CD14-positive monocyte (primary cell): ENCODE data around the gene OR52K2. TPM values are rescaled to one million over a fixed set of nuclear protein-coding genes. Genes with fewer than 3 reads are reported as not detected.
A peak's percentile ranks its signal among the peaks of the same experiment; 100 is the strongest.

Source experiments
- DNase-seq, 3 donors: peaks; one replicate each; pipeline ENCODE4 v3.0.0-alpha.2; 2011 to 2022
- H2AFZ ChIP-seq: 2 replicates; pipeline ENCODE4 v1.6.0; 2012; ENCODE audit warnings: mild to moderate bottlenecking, low read depth, low read length, inconsistent platforms; ENCODE audit not compliant: insufficient read depth, poor library complexity, severe bottlenecking
- H3K27ac ChIP-seq, 2 donors: 1 replicate in 1 of 2; 2 replicates in 1 of 2; pipeline ENCODE4 v1.5.1; 2012 to 2013; ENCODE audit warnings: low read length in 2 of 2, control low read depth in 1 of 2, inconsistent platforms in 1 of 2, low read depth in 1 of 2, mild to moderate bottlenecking in 1 of 2
- H3K27me3 ChIP-seq, 2 donors: one replicate each; pipeline versions ENCODE4 v1.6.0 to v1.6.1; 2011 to 2013; ENCODE audit warnings: low read length in 2 of 2; ENCODE audit not compliant: control insufficient read depth in 2 of 2, insufficient read depth in 2 of 2
- H3K36me3 ChIP-seq, 2 donors: replicated peaks in 1 of 2; 1 replicate in 1 of 2; 2 replicates in 1 of 2; pipeline versions ENCODE4 v1.5.1 to v1.6.1; 2012 to 2013; ENCODE audit warnings: low read length in 2 of 2, control low read depth in 1 of 2, inconsistent platforms in 1 of 2, mild to moderate bottlenecking in 1 of 2; ENCODE audit not compliant: insufficient read depth in 2 of 2, control insufficient read depth in 1 of 2
- H3K4me1 ChIP-seq, 2 donors: 1 replicate in 1 of 2; 2 replicates in 1 of 2; pipeline versions ENCODE4 v1.5.1 to v1.6.1; 2012 to 2013; ENCODE audit warnings: low read length in 2 of 2, control low read depth in 1 of 2, inconsistent platforms in 1 of 2, mild to moderate bottlenecking in 1 of 2, moderate library complexity in 1 of 2; ENCODE audit not compliant: insufficient read depth in 2 of 2, control insufficient read depth in 1 of 2
- H3K4me2 ChIP-seq: replicated peaks from 2 replicates; pipeline ENCODE3; 2012; ENCODE audit warnings: low read length, moderate library complexity, mild to moderate bottlenecking; ENCODE audit not compliant: poor library complexity, severe bottlenecking; ENCODE audit errors: extremely low read depth
- H3K4me3 ChIP-seq, 3 experiments: fragments of 200-600 bp in 1 of 3; sonication (generic) in 1 of 3; replicated peaks in 1 of 3; 1 replicate in 2 of 3; 2 replicates in 1 of 3; pipeline ENCODE4 v1.5.1; 2011 to 2013; ENCODE audit warnings: low read length in 3 of 3, mild to moderate bottlenecking in 3 of 3, control low read depth in 2 of 3, low read depth in 2 of 3, inconsistent platforms in 1 of 3, moderate library complexity in 1 of 3
- H3K79me2 ChIP-seq: 2 replicates; pipeline ENCODE4 v1.6.0; 2012; ENCODE audit warnings: mild to moderate bottlenecking, control low read depth, inconsistent platforms, low read length, moderate library complexity; ENCODE audit not compliant: insufficient read depth
- H3K9ac ChIP-seq: 2 replicates; pipeline ENCODE4 v1.6.0; 2017; ENCODE audit warnings: low read length, mild to moderate bottlenecking; ENCODE audit not compliant: insufficient read depth, poor library complexity, severe bottlenecking
- H3K9me3 ChIP-seq, 2 donors: replicated peaks in 1 of 2; 1 replicate in 1 of 2; 2 replicates in 1 of 2; pipeline versions ENCODE4 v1.5.1 to v1.6.1; 2012 to 2013; ENCODE audit warnings: low read length in 2 of 2, control low read depth in 1 of 2; ENCODE audit not compliant: control insufficient read depth in 1 of 2, insufficient read depth in 1 of 2
- H4K20me1 ChIP-seq: 2 replicates; pipeline ENCODE4 v1.6.0; 2012; ENCODE audit warnings: mild to moderate bottlenecking, low read length, control low read depth, moderate library complexity; ENCODE audit not compliant: insufficient read depth
- H3K27ac Mint-ChIP-seq, 7 donors: one replicate each; pipeline ENCODE4 v1.8.0; 2020; ENCODE audit warnings: mild to moderate bottlenecking in 7 of 7, mixed read lengths in 7 of 7, moderate library complexity in 6 of 7, inconsistent platforms in 2 of 7
- H3K27me3 Mint-ChIP-seq, 3 donors: one replicate each; pipeline ENCODE4 v1.8.0; 2021 to 2022; ENCODE audit warnings: low read depth in 3 of 3, mild to moderate bottlenecking in 3 of 3, mixed read lengths in 3 of 3, moderate library complexity in 3 of 3, inconsistent platforms in 1 of 3
- H3K36me3 Mint-ChIP-seq, 2 donors: one replicate each; pipeline ENCODE4 v1.8.0; 2020; ENCODE audit warnings: mixed read lengths in 2 of 2, inconsistent platforms in 1 of 2, mild to moderate bottlenecking in 1 of 2
- H3K4me1 Mint-ChIP-seq: one replicate; pipeline ENCODE4 v1.8.0; 2020; ENCODE audit warnings: mild to moderate bottlenecking, mixed read lengths
- H3K4me3 Mint-ChIP-seq, 2 donors: one replicate each; pipeline ENCODE4 v1.8.0; 2020; ENCODE audit warnings: mild to moderate bottlenecking in 2 of 2, mixed read lengths in 2 of 2, moderate library complexity in 1 of 2
- H3K9me3 Mint-ChIP-seq, 7 donors: one replicate each; pipeline ENCODE4 v1.8.0; 2020 to 2022; ENCODE audit warnings: mixed read lengths in 7 of 7, mild to moderate bottlenecking in 6 of 7, moderate library complexity in 6 of 7, inconsistent platforms in 2 of 7
- CTCF ChIP-seq: fragments of 200-600 bp; IDR thresholded peaks from one replicate; pipeline ENCODE4 v1.8.0; 2022; ENCODE audit warnings: antibody characterized with exemption, mild to moderate bottlenecking
- WGBS: methylation state at CpG from one replicate; pipeline ENCODE4 v1.1.5; 2013; ENCODE audit warnings: missing lambda C conversion rate; ENCODE audit not compliant: insufficient coverage; 5-methylcytosine and 5-hydroxymethylcytosine counted together
- intact Hi-C, 2 donors: fragments of 100-400 bp; cut with micrococcal nuclease; formaldehyde crosslinking; loops; one replicate each; pipeline versions ENCODE4 v1.15.0 to v1.15.1; 2023
- polyA plus RNA-seq, 3 donors: library from polyadenylated mRNA; depleted of rRNA in 1 of 3; unstranded in 2 of 3; stranded (reverse) in 1 of 3; fragments of 300-500 nt in 2 of 3; fragments of >200 nt in 1 of 3; fragmentation: Illumina TruSeq in 2 of 3; gene quantifications; 1 replicate in 2 of 3; 2 replicates in 1 of 3; pipeline ENCODE4 v1.2.3, GENCODE V29; 2012 to 2021

OR52K2 gene
- polyA plus RNA-seq, 3 donors: 0.16 to 1.5 (median 0.41) TPM

GRCh38 chr11:4441515-4441914, 7.6 kb upstream of the OR52K2 start:
- Mint-ChIP-seq H3K4me1 (peaks cover 50% of the 10 kb centered on the region), H3K4me3 (peak overlapping the region in 1 of 2 donors; percentile 43), H3K27me3 (peaks cover 0 to 2% (median 0%) of the 10 kb centered on the region in 3 donors), H3K36me3 (peaks cover 12 to 14% of the 10 kb centered on the region in 2 donors), H3K27ac (peak overlapping the region; percentile 27 to 92 (median 83)), H3K9me3 (peaks cover 0 to 32% (median 10%) of the 10 kb centered on the region in 7 donors)
- DNase-seq: peak; percentile 39 to 81 (median 75)
- no peak overlapping the region for H2AFZ ChIP-seq
- peak overlapping the region in 1 of 3 experiments; percentile 2 for H3K4me3 ChIP-seq
- no peak overlapping the region for H3K9ac ChIP-seq
- peaks cover 4% of the 10 kb centered on the region for H3K79me2 ChIP-seq
- H4K20me1 ChIP-seq: no peaks in the 10 kb centered on the region
- peak overlapping the region; percentile 27 for H3K4me2 ChIP-seq
- no peaks in the 10 kb centered on the region for H3K36me3 ChIP-seq
- intact Hi-C loops: no loop called here
- no peak for TF ChIP-seq CTCF
- H3K27me3 ChIP-seq: no peaks in the 10 kb centered on the region
- no CpG with 5 or more reads among the region's 3 CpGs for WGBS
- no peaks in the 10 kb centered on the region for H3K9me3 ChIP-seq
- peak overlapping the region in 1 of 2 donors; percentile 67 for H3K27ac ChIP-seq
- peaks cover 42 to 53% of the 10 kb centered on the region in 2 donors for H3K4me1 ChIP-seq

- Histone ChIP-seq H3K27ac (peak overlapping the region; percentile 10 to 67), H3K36me3 (no peaks in the 10 kb centered on the region), H4K20me1 (no peaks in the 10 kb centered on the region), H2AFZ (no peak overlapping the region), H3K9me3 (no peaks in the 10 kb centered on the region), H3K4me1 (peaks cover 39 to 46% of the 10 kb centered on the region in 2 donors), H3K4me2 (peak overlapping the region; percentile 30), H3K79me2 (peaks cover 4% of the 10 kb centered on the region), H3K9ac (no peak overlapping the region), H3K27me3 (no peaks in the 10 kb centered on the region), H3K4me3 (peak overlapping the region in 1 of 3 experiments; percentile 2)
- H3K4me1 Mint-ChIP-seq: peaks cover 38% of the 10 kb centered on the region
- WGBS: no CpG with 5 or more reads among the region's 3 CpGs
- DNase-seq: no peak
- H3K27ac Mint-ChIP-seq: peak overlapping the region in 6 of 7 donors; percentile 12 to 90 (median 70)
- peaks cover 7 to 14% of the 10 kb centered on the region in 2 donors for H3K36me3 Mint-ChIP-seq
- TF ChIP-seq CTCF: no peak
- H3K27me3 Mint-ChIP-seq: peaks cover 0 to 2% (median 0%) of the 10 kb centered on the region in 3 donors
- peaks cover 0 to 27% (median 10%) of the 10 kb centered on the region in 7 donors for H3K9me3 Mint-ChIP-seq
- no peak overlapping the region for H3K4me3 Mint-ChIP-seq
- intact Hi-C loops: no loop called here
Observed at GRCh38 chr11:4443232-4443891, 5.7 kb upstream of the OR52K2 start.
